H1 (cell line): ENCODE results near the gene DIDO1. TPM values are rescaled to one million over a fixed set of nuclear protein-coding genes. Genes with fewer than 3 reads are reported as not detected.

Source experiments
- BRCA1 ChIP-seq: IDR thresholded peaks from 2 replicates; pipeline ENCODE4 v1.6.1; 2012; ENCODE audit warnings: low read depth, low read length, improper control_type of control experiment
- CBX8 ChIP-seq: fragments of 300-800, 300-1000 bp; sonication (generic); IDR thresholded peaks from 2 replicates; pipeline ENCODE4 v1.7.1; 2016; ENCODE audit warnings: low read depth, low read length, borderline replicate concordance
- CHD2 ChIP-seq: IDR thresholded peaks from 2 replicates; pipeline ENCODE4 v1.6.1; 2012; ENCODE audit warnings: low read length, improper control_type of control experiment
- HDAC2 ChIP-seq, 2 experiments: fragments of 300-600 bp in 1 of 2; sonication (generic) in 1 of 2; IDR thresholded peaks; 2 replicates each; pipeline ENCODE4 v1.6.1; 2011 to 2012; ENCODE audit warnings: low read depth in 2 of 2, low read length in 2 of 2, mild to moderate bottlenecking in 2 of 2, moderate library complexity in 2 of 2, borderline replicate concordance in 1 of 2, inconsistent platforms in 1 of 2
- KDM5A ChIP-seq: fragments of 200-600 bp; IDR thresholded peaks from 2 replicates; pipeline ENCODE4 v1.7.1; 2012; ENCODE audit warnings: mild to moderate bottlenecking, low read length, inconsistent platforms, mixed read lengths
- POLR2A ChIP-seq, 2 experiments: IDR thresholded peaks; 1 replicate in 1 of 2; 2 replicates in 1 of 2; pipeline ENCODE4 v1.6.1; 2011; ENCODE audit warnings: low read depth in 2 of 2, low read length in 2 of 2, mild to moderate bottlenecking in 2 of 2; ENCODE audit errors: control extremely low read depth in 1 of 2
- RNF2 ChIP-seq: fragments of 200-900, 300-1000 bp; sonication (generic); IDR thresholded peaks from 2 replicates; pipeline ENCODE4 v1.7.1; 2016; ENCODE audit warnings: borderline replicate concordance, low read depth, mild to moderate bottlenecking, antibody characterized with exemption, low read length; ENCODE audit not compliant: poor library complexity, severe bottlenecking; ENCODE audit errors: missing control alignments
- TAF7 ChIP-seq: optimal IDR thresholded peaks from 2 replicates; pipeline ENCODE3; 2011; ENCODE audit warnings: low read depth, mild to moderate bottlenecking, inconsistent platforms, low read length, moderate library complexity, borderline replicate concordance
- USF2 ChIP-seq: IDR thresholded peaks from 2 replicates; pipeline ENCODE4 v1.6.1; 2011; ENCODE audit warnings: low read length, improper control_type of control experiment
- polyA plus RNA-seq, 7 experiments: library from polyadenylated mRNA; depleted of rRNA in 3 of 7; stranded (reverse) in 5 of 7; unstranded in 2 of 7; fragments of >200 nt in 5 of 7; fragments of 200-250 nt in 2 of 7; gene quantifications; 1 replicate in 5 of 7; 2 replicates in 1 of 7; 4 replicates in 1 of 7; pipeline versions ENCODE4 v1.2.1 to v1.2.3, GENCODE V29; 2011 to 2013; ENCODE audit warnings: missing spikeins in 2 of 7, mixed read lengths in 2 of 7
- total RNA-seq: library from RNA; stranded (reverse); fragmentation: NEBNext Ultra II Directional; extraction: Animal tissue kit (Norgen Biotek cat#: 25700); gene quantifications from 2 replicates; pipeline ENCODE4 v1.2.1, GENCODE V29; 2021

The DIDO1 gene
- total and polyA plus RNA-seq, 2 of the 8 experiments (the other 6 are each of a cell fraction or from before 2014, with no cell fraction given): 53.6 to 82.8 TPM

- TF ChIP-seq CBX8 (no peak), POLR2A (IDR thresholded peaks at IDR 0.05; ENCODE audit: control extremely low read depth in 1 of 2, low read depth in 2 of 2, low read length in 2 of 2) (no peak), USF2 (no peak), RNF2 (no peak), TAF7 (no peak), CHD2 (no peak), KDM5A (no peak), HDAC2 (IDR thresholded peaks at IDR 0.05; ENCODE audit: borderline replicate concordance in 1 of 2, low read depth in 2 of 2, low read length in 2 of 2) (no peak), BRCA1 (no peak)
- TF ChIP-seq, all 59 proteins: peak for 0
Observed at GRCh38 chr20:62887152-62887859, 39.0 kb downstream of the DIDO1 start (continued).
